ENCODE results near the gene MTHFD2.

MTHFD2 gene

DNA sequence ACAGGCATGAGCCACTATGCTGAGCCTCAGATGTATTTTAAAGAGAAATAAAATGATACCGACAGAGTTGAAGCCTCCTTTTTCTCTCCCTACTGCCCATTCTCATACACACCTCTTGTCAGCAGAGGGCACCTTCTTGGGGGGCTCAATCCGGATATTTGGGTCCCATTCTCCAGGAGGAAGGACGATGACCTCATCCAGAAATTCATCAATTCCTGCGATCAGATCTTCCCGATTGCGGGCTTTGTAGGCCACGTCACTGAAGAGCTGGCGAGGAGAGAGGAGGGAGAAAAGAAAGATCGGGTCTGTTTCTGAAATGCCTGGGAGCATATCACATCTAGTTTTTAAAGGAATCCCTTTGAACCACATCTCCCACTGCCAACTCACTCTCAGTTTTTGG, 54.4 kb downstream of the MTHFD2 start:
- no peak overlapping the region for H3K27ac ChIP-seq
- TF ChIP-seq CTCF (IDR thresholded peaks at IDR 0.05) (no peak), ZFX (IDR thresholded peaks at IDR 0.05; ENCODE audit: borderline replicate concordance) (no peak)

DNA sequence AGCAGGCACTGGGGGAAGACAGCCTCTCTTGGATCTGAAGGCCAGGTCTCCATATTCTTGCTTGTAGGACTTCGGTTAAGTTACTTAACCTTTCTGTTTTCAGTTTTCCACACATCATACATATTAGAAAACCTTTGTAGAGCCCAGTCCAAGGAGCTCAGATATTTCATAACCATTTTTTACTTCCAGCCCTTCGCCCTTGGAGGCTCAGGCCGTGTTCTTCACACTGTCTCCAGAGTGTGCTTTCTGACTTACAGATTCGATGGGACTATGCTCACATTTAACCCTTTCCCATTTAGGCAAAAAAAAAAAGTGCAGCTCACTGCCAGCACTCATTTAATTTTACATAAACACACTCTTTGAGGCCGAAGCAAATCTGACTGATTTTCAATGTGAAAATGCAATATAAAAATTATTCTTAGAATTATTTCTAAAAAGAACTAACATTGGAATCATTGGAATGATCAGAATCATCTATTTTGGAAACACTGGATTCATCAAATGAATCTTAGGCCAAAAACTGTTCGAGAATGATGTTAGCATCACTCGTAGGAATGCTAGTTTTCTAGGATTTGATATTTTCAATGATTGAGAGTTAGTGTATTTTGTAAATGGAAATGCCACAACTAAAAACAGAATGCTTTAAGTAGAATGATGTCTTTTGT, 55.0 kb downstream of the MTHFD2 start:
- TF ChIP-seq CTCF (IDR thresholded peaks at IDR 0.05) (no peak), ZFX (IDR thresholded peaks at IDR 0.05; ENCODE audit: borderline replicate concordance) (no peak)
- H3K27ac ChIP-seq = no peak overlapping the region

DNA sequence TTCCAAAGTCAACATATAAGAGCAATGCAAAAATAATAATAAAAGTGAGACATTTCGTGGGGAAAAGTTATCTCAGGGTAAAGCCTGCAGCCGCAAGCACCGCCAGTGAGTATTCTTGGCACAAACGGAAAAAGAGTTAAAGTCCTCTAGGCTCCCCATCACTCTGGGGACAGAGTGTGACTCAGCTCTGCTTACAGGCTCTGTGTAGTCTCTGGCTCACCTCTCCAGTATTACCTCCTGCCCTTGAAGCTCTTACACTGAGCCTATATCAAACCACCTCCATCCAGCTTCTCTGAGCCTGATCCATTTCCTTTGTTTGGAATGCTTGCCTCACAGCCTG, 55.5 kb downstream of the MTHFD2 start:
- TF ChIP-seq ZFX (IDR thresholded peaks at IDR 0.05; ENCODE audit: borderline replicate concordance) (no peak), CTCF (IDR thresholded peaks at IDR 0.05) (no peak)
- no peak overlapping the region for H3K27ac ChIP-seq

- no peak for TF ChIP-seq ZFX (IDR thresholded peaks at IDR 0.05; ENCODE audit: borderline replicate concordance)
- no peak for TF ChIP-seq CTCF (IDR thresholded peaks at IDR 0.05)
- H3K27ac ChIP-seq = no peak overlapping the region
Measured at GRCh38 chr2:74255660-74256213, 57.3 kb downstream of the MTHFD2 start.

GRCh38 chr2:74259191-74259590, 60.8 kb downstream of the MTHFD2 start:
- TF ChIP-seq CTCF (IDR thresholded peaks at IDR 0.05) (no peak), ZFX (IDR thresholded peaks at IDR 0.05; ENCODE audit: borderline replicate concordance) (no peak)
- H3K27ac ChIP-seq = no peak overlapping the region

GRCh38 chr2:74259733-74260132, 61.3 kb downstream of the MTHFD2 start:
- no peak overlapping the region for H3K27ac ChIP-seq
- TF ChIP-seq CTCF (IDR thresholded peaks at IDR 0.05) = no peak
- TF ChIP-seq ZFX (IDR thresholded peaks at IDR 0.05; ENCODE audit: borderline replicate concordance) = no peak

DNA sequence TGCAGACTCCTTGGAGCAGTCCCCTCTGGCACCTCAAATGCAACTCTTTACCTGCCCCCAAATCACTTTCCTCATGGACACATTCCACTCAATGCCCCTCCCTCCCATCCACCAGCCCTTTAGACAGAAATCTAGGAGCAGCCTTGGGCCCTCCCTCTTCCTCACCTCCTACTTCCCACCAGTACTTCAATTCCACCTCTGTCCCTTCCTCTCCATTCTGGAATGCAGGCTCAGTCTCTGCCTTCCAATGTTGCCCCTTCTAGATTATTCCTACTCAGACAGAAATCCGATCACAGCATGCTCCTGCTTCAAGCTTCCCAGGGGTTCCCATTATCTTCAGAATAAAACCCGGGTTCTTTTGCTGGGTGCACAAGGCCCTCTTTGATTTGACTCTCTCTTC, 62.1 kb downstream of the MTHFD2 start:
- TF ChIP-seq CTCF (IDR thresholded peaks at IDR 0.05) (no peak), ZFX (IDR thresholded peaks at IDR 0.05; ENCODE audit: borderline replicate concordance) (no peak)
- no peak overlapping the region for H3K27ac ChIP-seq
